GM13977 (cell line): Measurements from ENCODE around the gene LMOD2.

Source experiments
- DNase-seq: peaks from one replicate; pipeline ENCODE4 v3.0.0; 2012; ENCODE audit warnings: low spot score
- in situ Hi-C: fragments of 300-500 bp; cut with MboI; formaldehyde crosslinking; loops from one replicate; pipeline ENCODE4 v1.12.0; 2022; ENCODE audit warnings: low sequenced_read_pairs, low pct_unique_long_range_greater_than_20kb, mixed read lengths, inconsistent platforms; ENCODE audit not compliant: unreplicated experiment
- TF ChIP-seq, protein P1 (sequence below): IDR thresholded peaks from 2 replicates; pipeline ENCODE4 v1.5.1; 2012; ENCODE audit warnings: mild to moderate bottlenecking, control low read depth; ENCODE audit not compliant: insufficient read depth; ENCODE audit errors: extremely low read depth, missing control alignments

LMOD2 gene

GRCh38 chr7:123695944-123696677 is 40.4 kb downstream of the LMOD2 start:
- DNase-seq, result no peak
- in situ Hi-C loops, result no loop called here
- TF ChIP-seq, protein P1, sequence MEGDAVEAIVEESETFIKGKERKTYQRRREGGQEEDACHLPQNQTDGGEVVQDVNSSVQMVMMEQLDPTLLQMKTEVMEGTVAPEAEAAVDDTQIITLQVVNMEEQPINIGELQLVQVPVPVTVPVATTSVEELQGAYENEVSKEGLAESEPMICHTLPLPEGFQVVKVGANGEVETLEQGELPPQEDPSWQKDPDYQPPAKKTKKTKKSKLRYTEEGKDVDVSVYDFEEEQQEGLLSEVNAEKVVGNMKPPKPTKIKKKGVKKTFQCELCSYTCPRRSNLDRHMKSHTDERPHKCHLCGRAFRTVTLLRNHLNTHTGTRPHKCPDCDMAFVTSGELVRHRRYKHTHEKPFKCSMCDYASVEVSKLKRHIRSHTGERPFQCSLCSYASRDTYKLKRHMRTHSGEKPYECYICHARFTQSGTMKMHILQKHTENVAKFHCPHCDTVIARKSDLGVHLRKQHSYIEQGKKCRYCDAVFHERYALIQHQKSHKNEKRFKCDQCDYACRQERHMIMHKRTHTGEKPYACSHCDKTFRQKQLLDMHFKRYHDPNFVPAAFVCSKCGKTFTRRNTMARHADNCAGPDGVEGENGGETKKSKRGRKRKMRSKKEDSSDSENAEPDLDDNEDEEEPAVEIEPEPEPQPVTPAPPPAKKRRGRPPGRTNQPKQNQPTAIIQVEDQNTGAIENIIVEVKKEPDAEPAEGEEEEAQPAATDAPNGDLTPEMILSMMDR, result no peak

DNA sequence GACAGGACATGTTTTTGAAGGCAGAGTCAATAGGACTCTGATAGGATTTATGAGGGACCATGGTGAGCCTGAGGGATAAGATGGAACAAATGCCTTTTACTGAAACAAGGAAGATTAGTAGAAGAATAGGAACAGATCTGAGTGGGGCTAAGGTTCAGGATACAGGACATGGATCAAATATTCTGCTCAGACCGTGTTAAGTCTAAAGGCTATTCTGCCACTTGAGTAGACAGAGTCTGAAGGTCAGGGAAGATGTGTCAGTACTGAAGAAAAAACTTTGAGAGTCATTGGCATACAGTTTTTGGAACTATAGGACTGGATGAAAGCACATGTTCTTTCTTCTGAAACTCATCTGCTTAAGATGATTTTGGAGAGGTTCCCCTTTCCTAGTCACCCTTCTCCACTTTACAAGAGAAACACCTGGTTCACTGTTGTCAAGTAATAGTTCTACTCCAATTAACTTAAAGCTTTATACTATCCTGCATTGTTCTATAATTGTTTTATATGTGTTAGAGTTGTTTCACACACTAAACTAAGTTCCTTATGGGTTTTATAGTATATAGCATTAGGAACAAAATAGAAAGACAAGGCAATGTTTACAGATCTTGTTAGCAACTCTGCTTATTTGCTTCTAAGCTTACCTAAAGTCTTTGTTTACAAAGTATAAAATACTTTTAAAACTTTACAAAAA is 49.7 kb downstream of the LMOD2 start:
- TF ChIP-seq, protein P1, result no peak
- in situ Hi-C loops, result no loop called here
- DNase-seq, result no peak

GRCh38 chr7:123709525-123709924 is 53.9 kb downstream of the LMOD2 start:
- no peak for DNase-seq
- in situ Hi-C loops, result no loop called here
- TF ChIP-seq, protein P1, result no peak

DNA sequence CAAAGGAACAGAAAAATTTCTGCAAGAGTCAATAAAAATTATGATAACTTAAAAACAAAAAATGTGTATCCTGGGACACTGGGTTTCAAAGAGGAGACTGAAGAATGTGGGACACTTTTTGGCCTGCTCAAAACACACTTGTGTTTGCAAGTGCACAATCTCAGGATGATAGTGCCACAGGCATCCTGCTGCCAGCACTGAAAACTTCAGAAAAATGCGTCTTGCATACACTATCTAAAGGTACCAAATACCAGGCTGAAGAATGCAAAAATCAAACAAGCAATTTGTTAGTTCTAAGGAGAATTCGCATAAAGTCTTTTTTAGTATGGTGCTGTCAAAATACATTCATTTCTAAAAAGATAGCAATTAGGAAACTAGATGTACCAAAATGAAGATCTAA is 55.0 kb downstream of the LMOD2 start:
- TF ChIP-seq, protein P1, result no peak
- no peak for DNase-seq
- in situ Hi-C loops, result no loop called here

DNA sequence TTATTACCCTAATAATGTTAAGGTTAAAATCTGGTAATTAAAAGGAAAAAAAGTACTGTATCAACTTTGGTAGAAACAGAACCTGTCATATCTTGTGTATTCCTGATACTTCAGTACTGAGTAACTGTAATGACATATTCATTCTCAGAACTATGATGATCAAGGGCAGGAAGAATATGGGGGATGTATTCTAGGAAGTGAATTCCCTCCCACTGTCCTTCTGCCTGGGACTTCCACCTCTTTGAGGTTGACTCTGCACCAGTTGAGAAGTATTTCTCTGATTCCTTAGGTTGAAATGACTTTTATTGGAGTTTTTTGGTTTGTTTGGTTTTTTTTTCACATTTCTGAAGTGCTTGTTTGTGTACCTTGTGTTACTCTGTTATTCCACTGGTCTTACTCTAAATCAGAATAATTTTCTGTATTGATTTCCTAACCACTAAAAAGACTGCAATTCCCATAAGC is 56.2 kb downstream of the LMOD2 start:
- in situ Hi-C loops, result no loop called here
- no peak for DNase-seq
- TF ChIP-seq, protein P1, result no peak

DNA sequence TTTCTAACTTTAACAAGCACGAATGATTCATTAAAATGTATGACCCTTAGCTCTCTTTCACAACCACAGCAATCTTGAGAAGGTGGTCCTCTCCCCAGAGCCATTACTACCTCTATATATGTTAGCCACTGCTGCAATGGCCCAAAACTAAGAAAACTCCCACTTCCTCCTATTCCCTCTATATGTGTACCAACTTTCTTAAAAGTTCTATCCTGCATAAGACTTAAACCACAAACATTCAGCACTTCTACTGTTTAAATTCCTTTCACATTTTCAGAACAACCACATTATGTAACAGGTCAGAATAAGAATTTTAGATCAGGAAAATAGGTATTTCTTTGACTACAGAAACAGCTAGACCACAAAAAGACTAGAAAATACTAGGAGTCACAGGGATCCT is 57.0 kb downstream of the LMOD2 start:
- TF ChIP-seq, protein P1, result no peak
- no peak for DNase-seq
- in situ Hi-C loops, result no loop called here
